DOHH2 (cell line): Measurements from ENCODE around the gene BRINP1.

ENCODE experiments used
- H3F3A ChIP-seq: fragments of 200-600 bp; sonication (generic), shearing (Covaris generic); 2 replicates; pipeline ENCODE4 v1.6.0; 2016; ENCODE audit warnings: antibody characterized with exemption, mild to moderate bottlenecking; ENCODE audit not compliant: control insufficient read depth, insufficient read depth
- H3K27ac ChIP-seq: fragments of 200-600 bp; sonication (generic); 2 replicates; pipeline ENCODE4 v1.5.1; 2014; ENCODE audit warnings: low read depth, mild to moderate bottlenecking, low read length, moderate library complexity
- H3K27me3 ChIP-seq: fragments of 200-600 bp; sonication (generic); 2 replicates; pipeline ENCODE4 v1.6.1; 2014; ENCODE audit warnings: mild to moderate bottlenecking, low read length, mixed read lengths; ENCODE audit not compliant: control insufficient read depth
- H3K36me3 ChIP-seq: fragments of 200-600 bp; sonication (generic); 2 replicates; pipeline ENCODE4 v1.6.1; 2014; ENCODE audit warnings: mild to moderate bottlenecking, low read length, moderate library complexity, mixed read lengths; ENCODE audit not compliant: control insufficient read depth
- H3K4me1 ChIP-seq: fragments of 200-600 bp; sonication (generic); 2 replicates; pipeline ENCODE4 v1.6.1; 2014; ENCODE audit warnings: mild to moderate bottlenecking, low read length, mixed read lengths; ENCODE audit not compliant: control insufficient read depth
- H3K4me2 ChIP-seq: fragments of 200-600 bp; sonication (generic); 2 replicates; pipeline ENCODE4 v1.6.0; 2014; ENCODE audit warnings: mild to moderate bottlenecking, low read length, moderate library complexity
- H3K4me3 ChIP-seq: fragments of 200-600 bp; sonication (generic); 2 replicates; pipeline ENCODE4 v1.5.1; 2014; ENCODE audit warnings: mild to moderate bottlenecking, low read length, mixed read lengths
- H3K79me2 ChIP-seq: fragments of 200-600 bp; sonication (generic); 2 replicates; pipeline ENCODE4 v1.6.1; 2014; ENCODE audit warnings: mild to moderate bottlenecking, low read length, mixed read lengths; ENCODE audit not compliant: control insufficient read depth
- H3K9me2 ChIP-seq: fragments of 200-600 bp; sonication (generic); replicated peaks from 2 replicates; pipeline ENCODE4 v1.6.1; 2014; ENCODE audit warnings: mild to moderate bottlenecking, low read length, mixed read lengths; ENCODE audit not compliant: control insufficient read depth
- H3K9me3 ChIP-seq: fragments of 200-600 bp; sonication (generic); 2 replicates; pipeline ENCODE4 v1.6.1; 2014; ENCODE audit warnings: antibody characterized with exemption, low read length, mixed read lengths; ENCODE audit not compliant: control insufficient read depth, insufficient read depth
- H4K20me1 ChIP-seq: fragments of 200-600 bp; sonication (generic); 2 replicates; pipeline ENCODE4 v1.6.0; 2014; ENCODE audit warnings: low read depth, mild to moderate bottlenecking, antibody characterized with exemption, low read length, moderate library complexity; ENCODE audit not compliant: control insufficient read depth, insufficient read depth
- CTCF ChIP-seq: fragments of 200-600 bp; sonication (generic); IDR thresholded peaks from one replicate; pipeline ENCODE4 v1.5.1; 2014; ENCODE audit warnings: antibody characterized with exemption, mild to moderate bottlenecking, low read depth, low read length; ENCODE audit not compliant: poor library complexity, severe bottlenecking
- EZH2phosphoT487 ChIP-seq: fragments of 200-600 bp; sonication (generic); IDR thresholded peaks from 2 replicates; pipeline ENCODE4 v1.6.1; 2017; ENCODE audit warnings: borderline replicate concordance, mild to moderate bottlenecking, antibody characterized with exemption, low read length, moderate library complexity, mixed read lengths

BRINP1 gene, protein sequence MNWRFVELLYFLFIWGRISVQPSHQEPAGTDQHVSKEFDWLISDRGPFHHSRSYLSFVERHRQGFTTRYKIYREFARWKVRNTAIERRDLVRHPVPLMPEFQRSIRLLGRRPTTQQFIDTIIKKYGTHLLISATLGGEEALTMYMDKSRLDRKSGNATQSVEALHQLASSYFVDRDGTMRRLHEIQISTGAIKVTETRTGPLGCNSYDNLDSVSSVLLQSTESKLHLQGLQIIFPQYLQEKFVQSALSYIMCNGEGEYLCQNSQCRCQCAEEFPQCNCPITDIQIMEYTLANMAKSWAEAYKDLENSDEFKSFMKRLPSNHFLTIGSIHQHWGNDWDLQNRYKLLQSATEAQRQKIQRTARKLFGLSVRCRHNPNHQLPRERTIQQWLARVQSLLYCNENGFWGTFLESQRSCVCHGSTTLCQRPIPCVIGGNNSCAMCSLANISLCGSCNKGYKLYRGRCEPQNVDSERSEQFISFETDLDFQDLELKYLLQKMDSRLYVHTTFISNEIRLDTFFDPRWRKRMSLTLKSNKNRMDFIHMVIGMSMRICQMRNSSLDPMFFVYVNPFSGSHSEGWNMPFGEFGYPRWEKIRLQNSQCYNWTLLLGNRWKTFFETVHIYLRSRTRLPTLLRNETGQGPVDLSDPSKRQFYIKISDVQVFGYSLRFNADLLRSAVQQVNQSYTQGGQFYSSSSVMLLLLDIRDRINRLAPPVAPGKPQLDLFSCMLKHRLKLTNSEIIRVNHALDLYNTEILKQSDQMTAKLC

DNA sequence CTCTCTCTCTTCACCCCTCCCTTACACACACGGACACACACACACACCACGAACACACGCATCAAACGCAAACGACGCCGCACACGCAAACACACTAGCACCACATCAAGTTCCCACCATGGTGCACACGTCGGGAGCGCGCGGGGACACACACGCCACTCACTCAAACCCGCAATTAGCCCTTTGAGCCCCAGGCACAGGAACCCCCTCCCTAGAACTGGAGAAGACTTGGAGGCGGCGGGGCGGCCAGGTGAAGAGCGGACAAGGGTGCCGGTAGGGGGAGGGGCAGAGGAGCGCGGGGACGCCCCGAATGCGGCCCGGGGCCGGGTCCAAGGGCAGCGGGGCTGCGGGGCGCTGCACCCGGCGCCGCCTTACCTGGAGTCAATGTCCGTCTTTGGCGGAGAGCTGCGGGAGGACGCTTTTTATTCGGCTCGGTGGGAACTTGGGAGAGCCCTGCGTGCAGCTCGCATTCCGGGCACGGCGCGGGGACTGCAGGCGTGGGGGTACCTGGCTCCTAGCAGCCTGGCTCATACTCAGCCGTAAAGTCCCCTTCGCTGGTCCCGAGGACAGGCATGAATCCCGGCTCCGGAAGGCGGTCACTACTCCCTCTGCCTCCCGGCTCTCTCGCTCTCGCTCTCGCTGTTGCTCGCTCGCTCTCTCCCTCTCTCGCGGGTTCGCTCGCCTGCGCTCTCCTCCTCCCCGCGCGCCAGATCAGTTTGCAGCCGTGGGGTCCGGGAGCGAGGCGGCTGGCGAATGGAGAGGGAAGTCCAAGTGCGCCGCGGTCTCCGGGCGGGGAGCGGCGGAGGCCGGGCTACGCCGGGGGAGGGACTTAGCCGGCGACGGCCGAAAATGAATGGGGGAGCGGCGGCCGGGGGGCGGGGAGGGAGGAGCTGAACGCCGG lies at the start of gene BRINP1:
Gene BRINP1 (minus strand): TSS at position 755 of the 901 bp plus-strand sequence. CDS start 56,080 bp downstream, outside the sequence.
- Histone ChIP-seq H3F3A (no peaks in the 10 kb centered on the region), H3K4me2 (no peak within 1 kb of the TSS), H4K20me1 (no peaks in the 10 kb centered on the region), H3K4me3 (no peak within 1 kb of the TSS), H3K27ac (no peak within 1 kb of the TSS), H3K9me2 (no peaks in the 10 kb centered on the region), H3K27me3 (no peaks in the 10 kb centered on the region), H3K4me1 (no peaks in the 10 kb centered on the region), H3K79me2 (no peaks in the 10 kb centered on the region), H3K9me3 (no peaks in the 10 kb centered on the region), H3K36me3 (no peaks in the 10 kb centered on the region)
- TF ChIP-seq EZH2phosphoT487 (no peak), CTCF (no peak)

DNA sequence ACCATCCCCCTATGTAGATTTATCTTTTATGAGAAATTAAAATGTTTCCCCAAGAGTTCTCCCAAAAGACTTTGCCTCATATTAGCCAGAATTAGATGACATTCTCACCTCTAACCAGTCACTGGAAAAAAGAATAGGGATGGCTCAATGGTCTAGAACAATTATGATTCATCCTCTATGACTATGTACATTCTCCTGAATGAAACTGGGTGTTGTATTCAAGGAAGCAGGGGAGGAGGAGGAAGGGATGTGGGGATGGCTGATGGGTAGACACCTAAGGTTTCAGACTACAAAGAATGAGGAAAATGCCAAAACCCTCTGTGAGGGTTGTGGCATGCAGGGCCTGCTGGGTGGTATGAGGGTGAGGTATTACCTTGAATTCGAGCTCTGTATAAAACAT lies 49.5 kb upstream of the BRINP1 start:
- Histone ChIP-seq H3K79me2 (no peaks in the 10 kb centered on the region), H3F3A (no peaks in the 10 kb centered on the region)

DNA sequence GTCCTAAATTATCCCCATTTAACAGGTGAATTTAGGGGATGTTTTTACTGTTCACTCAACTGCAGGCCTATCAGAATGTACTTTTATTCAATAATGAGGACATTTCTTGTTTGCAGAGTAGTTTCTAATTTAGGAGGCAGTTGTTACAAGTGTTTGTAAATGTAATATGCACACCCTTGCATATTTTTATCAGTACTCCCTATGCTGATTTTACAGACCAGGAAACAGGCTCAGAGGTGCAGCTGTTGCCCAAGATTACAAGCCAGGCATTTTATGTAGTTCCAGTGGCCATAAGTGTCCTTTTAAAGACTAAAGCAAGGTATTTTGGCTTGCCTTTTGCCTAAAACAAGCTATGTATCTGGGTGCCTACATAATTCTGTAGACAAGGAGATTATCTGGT lies 47.6 kb upstream of the BRINP1 start:
- TF ChIP-seq EZH2phosphoT487 (no peak), CTCF (no peak)
- Histone ChIP-seq H3K36me3 (no peaks in the 10 kb centered on the region), H3K4me2 (no peak overlapping the region), H3K27me3 (no peaks in the 10 kb centered on the region), H3K27ac (no peak overlapping the region), H3F3A (no peaks in the 10 kb centered on the region), H3K4me1 (no peaks in the 10 kb centered on the region), H3K9me2 (no peaks in the 10 kb centered on the region), H4K20me1 (no peaks in the 10 kb centered on the region), H3K4me3 (no peak overlapping the region), H3K79me2 (no peaks in the 10 kb centered on the region), H3K9me3 (no peaks in the 10 kb centered on the region)

More for the DNA sequence above, 49.5 kb upstream of the BRINP1 start:
- Histone ChIP-seq H3K36me3 (no peaks in the 10 kb centered on the region), H3K27me3 (no peaks in the 10 kb centered on the region), H3K9me2 (no peaks in the 10 kb centered on the region), H3K9me3 (no peaks in the 10 kb centered on the region), H3K27ac (no peak overlapping the region), H4K20me1 (no peaks in the 10 kb centered on the region), H3K4me3 (no peak overlapping the region), H3K4me2 (no peak overlapping the region), H3K4me1 (no peaks in the 10 kb centered on the region)
- no peak for TF ChIP-seq EZH2phosphoT487
- TF ChIP-seq CTCF, result no peak
